ENCODE data around the gene NAP1L4.

GRCh38 chr11:2982214-2982613, 9.9 kb downstream of the NAP1L4 start:
- TF ChIP-seq CTCF (IDR thresholded peaks at IDR 0.05) (no peak), POLR2A (IDR thresholded peaks at IDR 0.05) (no peak)
